Urinary bladder (tissue), 4 donors: ENCODE results near the gene ENDOD1. TPM values are rescaled to one million over a fixed set of nuclear protein-coding genes. Genes with fewer than 3 reads are reported as not detected.

ENCODE experiments used
- DNase-seq: peaks from one replicate; pipeline ENCODE4 v3.0.0-alpha.2; 2015; ENCODE audit errors: extremely low spot score
- H3K27ac ChIP-seq: one replicate; pipeline ENCODE4 v1.5.1; 2013; ENCODE audit warnings: low read depth, mild to moderate bottlenecking, moderate library complexity
- H3K36me3 ChIP-seq: one replicate; pipeline ENCODE4 v1.6.1; 2013; ENCODE audit warnings: mild to moderate bottlenecking, moderate library complexity; ENCODE audit not compliant: insufficient read depth
- H3K4me1 ChIP-seq: one replicate; pipeline ENCODE4 v1.6.1; 2013; ENCODE audit warnings: mild to moderate bottlenecking, moderate library complexity; ENCODE audit not compliant: insufficient read depth
- H3K4me3 ChIP-seq: one replicate; pipeline ENCODE4 v1.5.1; 2013; ENCODE audit warnings: low read depth, low read length
- WGBS: extraction: QIAGEN DNeasy Blood & Tissue Kit; methylation state at CpG from one replicate; pipeline ENCODE4 v1.1.7; 2013; 5-methylcytosine and 5-hydroxymethylcytosine counted together
- polyA plus RNA-seq: library from polyadenylated mRNA; stranded (reverse); fragments of 200-250 nt; gene quantifications from one replicate; pipeline ENCODE4 v1.2.3, GENCODE V29; 2013
- total RNA-seq: library from RNA; depleted of rRNA; stranded (reverse); fragments of >200 nt; gene quantifications from one replicate; pipeline ENCODE4 v1.2.3, GENCODE V29; 2014
- donor health status: healthy with polysubstance abuse.
- donor health status: healthy.

Gene ENDOD1
- total and polyA plus RNA-seq, 2 donors, result 23.9 to 34.3 TPM

GRCh38 chr11:95147364-95147905, 57.8 kb downstream of the ENDOD1 start:
- DNase-seq, result peak; percentile 60
- Histone ChIP-seq H3K4me3 (no peak overlapping the region), H3K36me3 (no peaks in the 10 kb centered on the region), H3K27ac (no peak overlapping the region), H3K4me1 (no peaks in the 10 kb centered on the region)
- 4% methylated on average over 4 of the region's 4 CpGs for WGBS

GRCh38 chr11:95148406-95148805, 58.8 kb downstream of the ENDOD1 start:
- H3K4me3 ChIP-seq, result no peak overlapping the region
- no peak for DNase-seq
- peaks cover 2% of the 10 kb centered on the region for H3K4me1 ChIP-seq
- no peaks in the 10 kb centered on the region for H3K36me3 ChIP-seq
- no peak overlapping the region for H3K27ac ChIP-seq

GRCh38 chr11:95148938-95149337, 59.3 kb downstream of the ENDOD1 start:
- Histone ChIP-seq H3K4me3 (no peak overlapping the region), H3K4me1 (peaks cover 2% of the 10 kb centered on the region), H3K36me3 (no peaks in the 10 kb centered on the region), H3K27ac (no peak overlapping the region)
- 61% methylated on average over 2 of the region's 2 CpGs for WGBS
- no peak for DNase-seq

GRCh38 chr11:95149651-95150364, 60.2 kb downstream of the ENDOD1 start:
- 68% methylated on average over 23 of the region's 23 CpGs for WGBS
- H3K4me3 ChIP-seq, result no peak overlapping the region
- no peaks in the 10 kb centered on the region for H3K36me3 ChIP-seq
- H3K27ac ChIP-seq, result peak overlapping the region; percentile 55
- peaks cover 2% of the 10 kb centered on the region for H3K4me1 ChIP-seq
- no peak for DNase-seq

- WGBS, result 2% methylated on average over 55 of the region's 55 CpGs
- Histone ChIP-seq H3K4me1 (peaks cover 2% of the 10 kb centered on the region), H3K4me3 (peak overlapping the region; percentile 49), H3K36me3 (no peaks in the 10 kb centered on the region), H3K27ac (peak overlapping the region; percentile 90)
- peak; percentile 90 for DNase-seq
Measured at GRCh38 chr11:95150956-95151684, 61.5 kb downstream of the ENDOD1 start.

- Histone ChIP-seq H3K27ac (no peak overlapping the region), H3K4me1 (peaks cover 2% of the 10 kb centered on the region), H3K36me3 (no peaks in the 10 kb centered on the region), H3K4me3 (no peak overlapping the region)
- no peak for DNase-seq
- 67% methylated on average over 10 of the region's 10 CpGs for WGBS
Measured at GRCh38 chr11:95152876-95153856, 63.5 kb downstream of the ENDOD1 start.

GRCh38 chr11:95153857-95154246, 64.2 kb downstream of the ENDOD1 start:
- no peak overlapping the region for H3K4me3 ChIP-seq
- H3K36me3 ChIP-seq, result no peaks in the 10 kb centered on the region
- H3K27ac ChIP-seq, result no peak overlapping the region
- no peak for DNase-seq
- WGBS, result 88% methylated on average over 1 of the region's 1 CpG
- peaks cover 2% of the 10 kb centered on the region for H3K4me1 ChIP-seq

- no peak for DNase-seq
- Histone ChIP-seq H3K4me1 (peaks cover 2% of the 10 kb centered on the region), H3K36me3 (no peaks in the 10 kb centered on the region), H3K27ac (no peak overlapping the region), H3K4me3 (no peak overlapping the region)
Measured at GRCh38 chr11:95154514-95154913, 64.9 kb downstream of the ENDOD1 start.

GRCh38 chr11:95155385-95155784, 65.7 kb downstream of the ENDOD1 start:
- DNase-seq, result no peak
- Histone ChIP-seq H3K36me3 (no peaks in the 10 kb centered on the region), H3K27ac (no peak overlapping the region), H3K4me1 (peaks cover 2% of the 10 kb centered on the region), H3K4me3 (no peak overlapping the region)
- WGBS, result 96% methylated on average over 4 of the region's 4 CpGs

- DNase-seq, result no peak
- H3K36me3 ChIP-seq, result no peaks in the 10 kb centered on the region
- H3K4me3 ChIP-seq, result no peak overlapping the region
- no peak overlapping the region for H3K27ac ChIP-seq
- H3K4me1 ChIP-seq, result peaks cover 2% of the 10 kb centered on the region
- 78% methylated on average over 5 of the region's 5 CpGs for WGBS
Measured at GRCh38 chr11:95156133-95156721, 66.6 kb downstream of the ENDOD1 start.

- H3K36me3 ChIP-seq, result no peaks in the 10 kb centered on the region
- peaks cover 2% of the 10 kb centered on the region for H3K4me1 ChIP-seq
- no peak overlapping the region for H3K4me3 ChIP-seq
- no peak overlapping the region for H3K27ac ChIP-seq
- WGBS, result 19% methylated on average over 7 of the region's 7 CpGs
- no peak for DNase-seq
Measured at GRCh38 chr11:95156916-95157541, 67.4 kb downstream of the ENDOD1 start.

GRCh38 chr11:95157824-95158223, 68.2 kb downstream of the ENDOD1 start:
- DNase-seq, result no peak
- no peaks in the 10 kb centered on the region for H3K36me3 ChIP-seq
- H3K4me3 ChIP-seq, result no peak overlapping the region
- WGBS, result 96% methylated on average over 1 of the region's 1 CpG
- H3K4me1 ChIP-seq, result peaks cover 2% of the 10 kb centered on the region
- no peak overlapping the region for H3K27ac ChIP-seq

- H3K4me3 ChIP-seq, result no peak overlapping the region
- no peak overlapping the region for H3K27ac ChIP-seq
- DNase-seq, result no peak
- no peaks in the 10 kb centered on the region for H3K4me1 ChIP-seq
- WGBS, result 88% methylated on average over 1 of the region's 1 CpG
- H3K36me3 ChIP-seq, result no peaks in the 10 kb centered on the region
Measured at GRCh38 chr11:95161248-95161647, 71.6 kb downstream of the ENDOD1 start.
